GM10266 (cell line): ENCODE results near the gene OTOR.

Experiments used
- DNase-seq: peaks from one replicate; pipeline ENCODE4 v3.0.0; 2012; ENCODE audit errors: extremely low spot score
- CTCF ChIP-seq: IDR thresholded peaks from 2 replicates; pipeline ENCODE4 v1.5.1; 2012; ENCODE audit warnings: mild to moderate bottlenecking, low read depth; ENCODE audit not compliant: control insufficient read depth, insufficient read depth; ENCODE audit errors: missing control alignments

The OTOR gene

GRCh38 chr20:16747291-16747811 lies 807 bp upstream of the OTOR start:
- no peak for DNase-seq
- no peak for TF ChIP-seq CTCF

GRCh38 chr20:16749573-16749972 lies 1.4 kb downstream of the OTOR start:
- no peak for TF ChIP-seq CTCF
- no peak for DNase-seq

GRCh38 chr20:16752082-16752481 lies 3.9 kb downstream of the OTOR start:
- DNase-seq = no peak
- TF ChIP-seq CTCF = no peak

GRCh38 chr20:16752901-16753300 lies 4.7 kb downstream of the OTOR start:
- no peak for DNase-seq
- no peak for TF ChIP-seq CTCF

- DNase-seq = no peak
- TF ChIP-seq CTCF = no peak
These were observed 10.5 kb downstream of the OTOR start for GRCh38 chr20:16758454-16759180.

- TF ChIP-seq CTCF = no peak
- DNase-seq = no peak
These were observed 11.0 kb downstream of the OTOR start for GRCh38 chr20:16759181-16759563.
